ENCODE measurements around the gene C1orf185.

- TF ChIP-seq, protein P1, sequence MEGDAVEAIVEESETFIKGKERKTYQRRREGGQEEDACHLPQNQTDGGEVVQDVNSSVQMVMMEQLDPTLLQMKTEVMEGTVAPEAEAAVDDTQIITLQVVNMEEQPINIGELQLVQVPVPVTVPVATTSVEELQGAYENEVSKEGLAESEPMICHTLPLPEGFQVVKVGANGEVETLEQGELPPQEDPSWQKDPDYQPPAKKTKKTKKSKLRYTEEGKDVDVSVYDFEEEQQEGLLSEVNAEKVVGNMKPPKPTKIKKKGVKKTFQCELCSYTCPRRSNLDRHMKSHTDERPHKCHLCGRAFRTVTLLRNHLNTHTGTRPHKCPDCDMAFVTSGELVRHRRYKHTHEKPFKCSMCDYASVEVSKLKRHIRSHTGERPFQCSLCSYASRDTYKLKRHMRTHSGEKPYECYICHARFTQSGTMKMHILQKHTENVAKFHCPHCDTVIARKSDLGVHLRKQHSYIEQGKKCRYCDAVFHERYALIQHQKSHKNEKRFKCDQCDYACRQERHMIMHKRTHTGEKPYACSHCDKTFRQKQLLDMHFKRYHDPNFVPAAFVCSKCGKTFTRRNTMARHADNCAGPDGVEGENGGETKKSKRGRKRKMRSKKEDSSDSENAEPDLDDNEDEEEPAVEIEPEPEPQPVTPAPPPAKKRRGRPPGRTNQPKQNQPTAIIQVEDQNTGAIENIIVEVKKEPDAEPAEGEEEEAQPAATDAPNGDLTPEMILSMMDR (IDR thresholded peaks at IDR 0.05): no peak
- TF ChIP-seq POLR2AphosphoS5 (IDR thresholded peaks at IDR 0.05) (no peak), EP300 (IDR thresholded peaks at IDR 0.05) (no peak), POLR2A (IDR thresholded peaks at IDR 0.05) (no peak)
These were observed 15.3 kb upstream of the C1orf185 start for GRCh38 chr1:51086496-51087271.
